ENCODE data around the gene KDELR1.

- no peak for TF ChIP-seq CTCF (IDR thresholded peaks at IDR 0.05; ENCODE audit: low read depth, low read length, poor library complexity, severe bottlenecking)
- TF ChIP-seq EZH2phosphoT487 (IDR thresholded peaks at IDR 0.05; ENCODE audit: borderline replicate concordance, low read length): no peak
Measured at GRCh38 chr19:48354332-48354992, 36.9 kb downstream of the KDELR1 start.

All from DOHH2 (cell line).